Epithelial cell of esophagus (primary cell): Measurements from ENCODE around the gene HOXC10.

Experiments used
- DNase-seq: peaks from one replicate; pipeline ENCODE4 v3.0.0; 2010; ENCODE audit warnings: low read depth
- H3K4me3 ChIP-seq: 2 replicates; pipeline ENCODE4 v1.5.1; 2011; ENCODE audit warnings: mild to moderate bottlenecking, low read length, control low read depth
- TF ChIP-seq, protein P1 (sequence below): IDR thresholded peaks from 2 replicates; pipeline ENCODE4 v1.5.1; 2011; ENCODE audit warnings: low read depth, mild to moderate bottlenecking, low read length, control low read depth, inconsistent platforms; ENCODE audit not compliant: insufficient read depth; ENCODE audit errors: missing control alignments

The HOXC10 gene

DNA sequence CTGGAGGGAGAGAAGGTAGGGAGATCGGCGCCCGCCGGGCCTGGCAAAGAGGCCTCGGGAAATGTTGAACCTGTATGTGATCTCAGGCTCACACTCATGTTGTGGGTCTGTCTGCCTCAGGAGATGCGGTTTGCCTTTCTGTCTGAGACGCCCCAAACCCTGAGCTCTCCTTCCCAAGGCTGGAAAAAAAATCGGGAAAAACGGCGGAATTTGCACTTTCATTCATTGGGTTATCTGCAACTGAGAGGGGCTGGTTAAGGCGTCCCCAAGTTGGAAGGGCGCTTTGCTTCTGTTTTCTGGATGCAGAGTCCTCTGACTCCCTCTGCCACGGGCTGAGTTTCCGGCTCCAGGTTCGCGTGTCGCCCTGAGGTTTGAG lies 10.0 kb downstream of the HOXC10 start:
- no peak for DNase-seq
- TF ChIP-seq, protein P1, sequence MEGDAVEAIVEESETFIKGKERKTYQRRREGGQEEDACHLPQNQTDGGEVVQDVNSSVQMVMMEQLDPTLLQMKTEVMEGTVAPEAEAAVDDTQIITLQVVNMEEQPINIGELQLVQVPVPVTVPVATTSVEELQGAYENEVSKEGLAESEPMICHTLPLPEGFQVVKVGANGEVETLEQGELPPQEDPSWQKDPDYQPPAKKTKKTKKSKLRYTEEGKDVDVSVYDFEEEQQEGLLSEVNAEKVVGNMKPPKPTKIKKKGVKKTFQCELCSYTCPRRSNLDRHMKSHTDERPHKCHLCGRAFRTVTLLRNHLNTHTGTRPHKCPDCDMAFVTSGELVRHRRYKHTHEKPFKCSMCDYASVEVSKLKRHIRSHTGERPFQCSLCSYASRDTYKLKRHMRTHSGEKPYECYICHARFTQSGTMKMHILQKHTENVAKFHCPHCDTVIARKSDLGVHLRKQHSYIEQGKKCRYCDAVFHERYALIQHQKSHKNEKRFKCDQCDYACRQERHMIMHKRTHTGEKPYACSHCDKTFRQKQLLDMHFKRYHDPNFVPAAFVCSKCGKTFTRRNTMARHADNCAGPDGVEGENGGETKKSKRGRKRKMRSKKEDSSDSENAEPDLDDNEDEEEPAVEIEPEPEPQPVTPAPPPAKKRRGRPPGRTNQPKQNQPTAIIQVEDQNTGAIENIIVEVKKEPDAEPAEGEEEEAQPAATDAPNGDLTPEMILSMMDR: no peak
- no peak overlapping the region for H3K4me3 ChIP-seq

DNA sequence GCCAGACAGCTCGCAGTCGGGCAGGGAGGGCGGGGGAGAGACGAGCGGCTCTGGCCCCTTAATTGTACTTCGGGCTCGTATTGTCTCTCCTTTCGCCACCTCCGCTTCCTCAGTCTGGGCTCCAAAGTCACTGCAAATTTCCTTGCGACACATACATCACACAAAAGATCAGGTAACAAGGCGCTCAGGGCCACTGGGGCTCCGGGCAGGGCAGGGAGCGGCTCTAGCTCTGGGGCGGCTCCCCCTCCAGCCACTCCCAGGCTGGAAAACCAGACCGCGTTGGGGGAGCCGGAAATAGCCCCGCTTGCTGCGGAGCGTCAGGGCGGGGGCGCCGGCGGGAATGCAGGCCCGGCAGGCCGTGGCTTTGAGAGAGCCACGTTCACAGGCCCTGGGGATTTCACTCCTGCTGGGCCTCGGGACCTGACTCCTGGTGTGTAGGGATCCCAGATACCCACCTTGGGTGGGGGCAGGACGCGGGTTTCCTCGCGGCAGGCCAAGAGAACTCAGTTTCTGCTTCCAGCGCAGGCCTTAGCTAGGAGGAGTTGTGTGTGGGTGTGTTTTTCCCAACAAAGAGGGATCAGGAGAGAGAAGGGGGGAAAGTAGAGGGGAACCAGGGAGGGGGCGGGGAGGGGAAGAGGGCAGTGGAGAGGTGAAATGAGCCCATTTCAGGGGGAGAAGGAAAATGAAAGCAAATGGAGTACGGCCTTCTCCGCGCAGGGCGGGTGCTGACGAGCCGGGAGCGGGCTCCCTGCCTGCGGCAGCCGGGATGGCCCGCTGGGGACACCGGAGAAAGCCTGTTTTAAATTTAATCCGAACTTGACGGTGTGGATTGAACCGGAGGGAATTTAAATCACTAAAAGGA lies 10.7 kb downstream of the HOXC10 start:
- TF ChIP-seq, protein P1: no peak

DNA sequence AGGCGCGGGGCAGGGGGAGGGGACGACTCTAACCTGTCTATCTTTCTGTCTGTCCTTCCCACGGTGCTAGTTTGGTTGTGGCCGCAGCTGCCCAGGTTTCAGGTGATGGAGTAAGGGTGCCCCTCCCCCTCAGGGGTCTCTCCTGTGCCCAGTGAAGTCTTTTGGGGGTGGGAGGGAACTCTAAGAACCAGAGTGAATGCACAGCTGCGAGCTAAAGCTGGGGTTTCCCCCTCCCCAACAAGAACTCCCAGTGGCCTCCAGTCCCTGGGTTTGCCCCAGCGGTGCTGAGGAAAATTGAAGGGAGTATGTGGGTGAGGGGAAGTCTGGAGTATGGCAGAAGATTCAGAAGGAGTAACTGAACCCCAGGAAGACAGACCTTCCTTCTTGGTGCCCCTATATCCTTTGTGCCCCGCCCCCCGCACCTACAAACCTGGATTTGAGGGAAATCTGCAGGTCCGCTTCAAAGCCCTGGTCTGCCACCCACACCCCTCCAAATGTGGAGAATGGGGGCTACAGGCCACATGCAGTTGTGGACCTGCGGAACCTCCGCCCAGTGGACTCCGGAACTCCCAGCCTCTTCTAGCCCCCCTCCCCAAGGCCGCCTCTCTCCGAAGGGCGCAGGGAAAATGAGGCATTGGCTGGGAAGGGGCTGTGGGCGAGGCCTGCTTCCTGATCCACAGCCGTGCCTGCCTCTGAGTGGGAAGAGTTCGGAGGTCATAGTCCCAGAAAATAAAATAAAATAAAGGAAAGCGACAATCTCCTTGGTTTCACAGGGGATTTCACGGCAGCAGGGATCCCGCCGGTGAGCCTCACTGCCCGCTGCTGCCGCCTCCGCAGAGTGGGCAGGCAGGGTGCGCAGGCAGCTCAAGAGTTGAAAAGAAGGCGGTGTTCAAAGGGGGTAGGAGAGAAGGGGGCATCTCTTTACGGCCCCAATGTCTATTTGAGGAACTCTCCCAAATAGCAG lies 11.6 kb downstream of the HOXC10 start:
- TF ChIP-seq, protein P1: no peak
- DNase-seq: no peak
- H3K4me3 ChIP-seq: no peak overlapping the region

More for the DNA sequence above, 10.7 kb downstream of the HOXC10 start:
- no peak for DNase-seq
- no peak overlapping the region for H3K4me3 ChIP-seq

DNA sequence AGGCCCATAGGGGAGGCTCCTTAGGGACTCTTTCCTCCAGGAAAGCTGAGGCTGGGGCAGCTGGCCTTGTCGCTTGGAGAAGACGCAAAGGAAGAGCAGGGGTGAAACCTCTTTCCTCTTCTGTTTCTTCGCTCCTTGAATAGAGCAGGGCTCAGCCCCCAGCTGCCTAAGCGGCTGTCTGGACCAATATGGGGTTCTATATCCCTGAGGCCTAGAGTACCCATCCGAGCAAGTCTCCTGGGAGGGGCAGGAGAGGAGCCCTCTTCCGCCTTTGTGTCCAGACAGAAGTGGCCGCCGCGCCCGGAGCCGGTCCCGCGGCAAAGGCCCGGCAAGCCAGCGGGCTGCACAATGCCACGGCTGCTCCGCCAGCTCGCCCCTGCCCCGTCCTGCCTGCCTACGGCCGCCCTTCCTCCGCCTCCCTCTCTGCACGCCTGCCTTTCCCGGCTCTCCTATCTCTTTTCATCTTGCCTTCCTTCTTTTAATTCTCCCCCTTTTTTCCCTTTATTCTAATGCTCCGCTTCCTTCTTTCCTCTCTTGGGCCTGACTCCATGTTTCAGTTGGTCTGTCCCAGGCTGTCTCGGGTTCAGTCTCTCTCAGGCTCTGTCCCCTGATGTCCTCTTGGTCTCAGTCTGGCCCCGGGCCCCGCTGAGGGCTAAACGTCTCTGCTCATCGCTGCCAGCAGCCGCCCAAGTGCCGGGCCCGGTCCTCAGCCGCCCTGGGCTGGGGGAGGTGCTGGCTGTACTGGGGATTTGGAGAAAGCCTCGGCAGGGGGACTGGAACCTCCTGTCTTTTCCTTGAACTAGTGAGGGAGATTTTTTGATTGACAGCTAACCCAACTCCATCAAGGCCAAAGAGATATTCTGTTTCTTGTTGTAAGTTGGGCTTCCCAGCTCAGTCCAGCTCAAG lies 12.5 kb downstream of the HOXC10 start:
- DNase-seq: no peak
- no peak overlapping the region for H3K4me3 ChIP-seq
- TF ChIP-seq, protein P1: no peak

DNA sequence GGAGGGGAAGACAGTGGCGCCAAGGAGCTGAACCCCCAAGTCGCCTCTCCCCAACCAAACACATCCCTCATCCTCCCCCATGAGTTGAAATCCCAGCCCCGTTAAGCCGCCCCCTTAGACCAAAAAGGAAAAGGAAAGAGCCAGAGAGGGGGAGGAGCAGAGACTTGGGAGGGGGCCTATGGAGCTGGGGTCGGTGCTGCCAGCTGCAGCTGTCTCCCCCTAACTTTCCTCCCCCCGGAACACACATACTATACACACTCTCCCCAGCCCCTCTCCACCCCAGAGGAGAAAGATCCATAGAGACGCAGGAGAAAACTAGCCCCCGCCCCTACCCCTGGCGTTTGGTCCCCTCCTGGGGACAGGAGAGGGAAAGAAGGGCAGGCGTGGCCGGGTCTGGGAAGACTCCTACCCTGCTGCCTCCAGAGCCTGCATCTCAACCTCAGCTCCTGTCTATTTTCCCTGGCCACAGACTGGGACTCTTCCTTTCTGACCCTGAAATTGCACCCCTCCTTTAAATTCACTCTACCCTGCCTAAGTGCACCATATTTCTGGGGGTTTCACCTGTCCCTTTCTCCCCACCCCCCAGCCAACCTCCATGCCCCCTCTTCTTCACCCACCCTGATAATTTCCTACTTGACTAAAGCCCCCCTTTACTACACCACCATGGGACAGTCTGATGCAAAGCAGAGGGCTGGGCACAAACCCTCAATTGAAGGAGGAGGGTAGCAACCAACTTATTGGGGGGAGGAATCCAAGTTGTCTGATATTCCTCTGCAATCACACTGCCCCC lies 13.4 kb downstream of the HOXC10 start:
- TF ChIP-seq, protein P1: no peak
- H3K4me3 ChIP-seq: no peak overlapping the region
- DNase-seq: no peak

DNA sequence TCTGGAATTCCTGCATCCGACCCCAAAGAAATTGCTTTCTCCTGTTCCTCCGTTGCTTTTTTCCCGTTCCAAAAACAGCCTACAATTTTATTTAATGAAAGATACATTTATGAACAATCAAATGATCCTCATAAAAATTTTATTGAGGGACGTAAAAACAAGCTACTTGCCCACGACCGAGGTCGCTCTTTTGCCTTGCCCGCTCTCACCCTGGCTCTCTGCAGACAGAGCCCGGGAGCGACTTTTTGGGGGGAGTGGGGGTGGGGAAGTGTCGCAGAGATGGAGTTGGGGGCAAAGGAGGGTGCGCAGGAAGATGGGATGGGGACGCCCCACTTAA lies 13.9 kb downstream of the HOXC10 start:
- H3K4me3 ChIP-seq: no peak overlapping the region
- TF ChIP-seq, protein P1: no peak
- no peak for DNase-seq
